Caki2 (cell line): ENCODE measurements around the gene PDE4D. TPM values are rescaled to one million over a fixed set of nuclear protein-coding genes. Genes with fewer than 3 reads are reported as not detected.

Source experiments
- DNase-seq: peaks from one replicate; pipeline ENCODE4 v3.0.0-alpha.2; 2015; ENCODE audit warnings: low read depth
- in situ Hi-C: cut with HindIII; loops from 2 replicates; pipeline ENCODE4 v1.10.0; 2016; ENCODE audit warnings: low sequenced_read_pairs, low pct_unique_long_range_greater_than_20kb, mixed read lengths
- total RNA-seq: library from RNA; depleted of rRNA; stranded (reverse); fragments of >200 nt; shearing (Covaris generic); gene quantifications from 2 replicates; pipeline ENCODE4 v1.2.3, GENCODE V29; 2014; ENCODE audit warnings: low replicate concordance

The PDE4D gene
- total RNA-seq, 1 experiment from 2014 or later, result 19.4 TPM

DNA sequence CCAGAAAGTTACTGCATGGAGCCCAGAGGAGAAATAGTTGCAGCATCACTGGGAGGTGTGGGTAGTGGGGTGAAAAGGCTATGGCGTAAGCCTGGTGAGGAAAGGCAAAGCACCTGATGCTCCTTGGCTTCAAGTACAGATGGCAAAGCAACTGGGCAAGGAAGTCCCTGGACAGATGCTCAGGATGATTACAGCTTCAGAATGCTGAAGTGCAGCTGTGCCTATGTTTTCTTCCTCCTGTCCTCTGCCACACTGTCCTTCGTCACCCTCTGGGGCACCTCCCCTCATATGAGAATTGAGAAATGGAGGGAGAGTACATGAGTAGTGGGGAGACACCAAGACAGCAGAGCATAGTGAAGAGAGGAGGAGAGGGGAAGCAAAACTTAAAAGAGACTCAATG, 328.0 kb downstream of the PDE4D start:
- in situ Hi-C loops, result no loop called here
- no peak for DNase-seq

- in situ Hi-C loops, result no loop called here
- no peak for DNase-seq
Measured at GRCh38 chr5:59564895-59565294, 328.6 kb downstream of the PDE4D start.

- in situ Hi-C loops, result no loop called here
- peak; percentile 97 for DNase-seq
Measured at GRCh38 chr5:59562756-59563389, 330.7 kb downstream of the PDE4D start.

- no peak for DNase-seq
- in situ Hi-C loops, result no loop called here
Measured at GRCh38 chr5:59560553-59560952, 333.0 kb downstream of the PDE4D start.

- in situ Hi-C loops, result no loop called here
- DNase-seq, result no peak
Measured at GRCh38 chr5:59559847-59560246, 333.7 kb downstream of the PDE4D start.

DNA sequence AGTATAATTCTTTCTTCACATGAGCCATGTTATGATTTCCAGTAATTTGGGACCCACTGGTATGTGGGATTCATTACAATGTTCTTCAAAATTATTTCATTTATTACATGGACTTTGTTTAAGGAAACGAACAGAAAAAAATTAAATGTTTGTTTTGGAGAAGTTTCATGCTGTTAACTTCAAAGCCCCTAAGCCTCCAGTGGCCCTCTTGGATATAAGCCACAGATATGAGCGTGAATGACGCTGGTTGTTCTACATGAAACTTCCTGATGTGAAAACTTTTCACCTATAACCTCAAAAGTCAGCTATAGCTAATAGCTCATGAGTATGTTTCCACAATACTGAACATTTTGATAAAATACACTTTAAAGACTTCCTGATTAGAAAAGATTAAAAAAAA, 334.2 kb downstream of the PDE4D start:
- in situ Hi-C loops, result no loop called here
- no peak for DNase-seq

GRCh38 chr5:59558501-59558900, 335.0 kb downstream of the PDE4D start:
- no peak for DNase-seq
- in situ Hi-C loops, result no loop called here

DNA sequence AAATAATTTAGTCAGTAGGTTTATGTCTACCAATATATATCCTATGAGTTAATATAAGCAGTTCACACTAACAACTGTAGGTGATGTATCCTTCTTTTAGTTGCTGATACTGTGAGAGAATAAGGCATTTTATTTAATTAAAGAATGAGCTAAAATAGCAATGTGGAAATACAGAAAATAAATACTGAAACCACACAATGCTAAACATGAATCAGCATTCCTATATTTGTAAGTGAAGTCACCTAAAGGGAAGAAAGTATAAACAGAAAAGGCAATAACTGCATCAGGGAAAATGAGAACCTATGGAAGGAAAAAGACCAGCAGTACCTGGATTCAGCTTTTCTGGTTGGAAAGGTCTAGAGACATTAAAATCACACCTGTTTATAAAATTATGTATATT, 336.0 kb downstream of the PDE4D start:
- in situ Hi-C loops, result no loop called here
- DNase-seq, result no peak

DNA sequence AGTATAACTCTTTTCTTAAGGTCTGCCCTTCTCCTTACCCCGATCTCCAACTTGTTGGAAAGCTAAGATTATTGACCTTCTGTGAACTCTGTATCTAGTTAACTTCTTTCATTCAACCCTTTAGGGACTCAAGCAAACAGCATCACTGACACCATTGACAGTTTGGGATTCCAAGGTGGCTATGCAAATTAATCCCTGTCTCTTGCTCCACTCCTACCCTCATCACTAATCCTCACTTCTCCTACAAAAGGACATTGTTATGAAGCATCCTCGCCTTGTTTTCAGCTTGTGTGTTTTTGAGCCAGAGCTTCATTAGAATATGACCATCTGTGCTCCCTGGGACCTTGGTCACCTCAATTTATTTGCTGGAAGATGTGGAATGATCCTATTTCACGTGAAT, 337.9 kb downstream of the PDE4D start:
- in situ Hi-C loops, result no loop called here
- DNase-seq, result no peak

GRCh38 chr5:59554501-59554900, 339.0 kb downstream of the PDE4D start:
- in situ Hi-C loops, result no loop called here

DNA sequence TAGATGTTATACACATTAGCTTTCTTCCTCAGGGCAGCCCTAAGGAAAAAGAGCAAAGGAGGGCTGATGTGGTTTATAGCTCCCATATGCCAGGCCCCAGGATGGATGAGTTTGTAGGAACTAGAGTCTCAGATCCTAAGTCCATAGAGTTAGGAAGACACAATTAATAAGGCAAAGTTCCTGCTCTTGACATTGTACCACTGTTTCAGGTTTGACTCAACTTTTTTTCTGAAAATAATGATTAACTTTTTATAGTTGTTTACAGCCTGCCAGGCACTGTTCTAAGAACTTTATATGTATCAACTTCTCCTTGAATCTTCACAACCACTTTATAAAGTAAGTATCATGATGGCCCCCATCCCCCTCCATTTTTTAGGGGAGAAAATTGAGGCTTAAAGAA, 339.5 kb downstream of the PDE4D start:
- in situ Hi-C loops, result no loop called here
- no peak for DNase-seq

More at GRCh38 chr5:59554501-59554900, 339.0 kb downstream of the PDE4D start:
- DNase-seq, result no peak

DNA sequence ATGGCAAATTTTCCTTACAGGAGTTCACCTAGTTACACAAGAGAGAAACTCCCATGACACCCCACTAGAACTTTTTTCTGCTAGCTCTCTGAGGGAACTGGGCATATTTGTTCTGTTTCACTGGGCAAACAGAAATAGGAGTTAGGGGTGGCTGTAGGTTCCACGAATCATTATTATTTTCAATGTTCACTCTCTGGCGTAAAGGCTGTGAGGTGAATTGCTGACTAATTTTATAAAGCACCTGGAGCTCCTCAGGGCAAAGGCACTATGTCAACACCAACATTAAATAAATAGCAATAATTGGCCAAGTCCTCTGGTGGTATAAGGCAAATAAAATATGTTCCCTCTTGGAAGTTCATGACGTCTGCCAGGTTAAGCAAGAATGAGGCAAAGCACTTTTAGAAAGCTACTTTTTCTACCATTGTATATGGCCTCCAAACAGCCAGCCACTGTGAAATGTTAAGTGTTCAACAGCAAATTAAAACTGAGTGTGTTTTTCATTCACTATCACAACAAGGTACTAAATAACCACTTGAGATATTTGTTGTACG, 344.6 kb downstream of the PDE4D start:
- in situ Hi-C loops, result no loop called here
- DNase-seq, result peak; percentile 45

GRCh38 chr5:59547731-59548130, 345.8 kb downstream of the PDE4D start:
- DNase-seq, result no peak
- in situ Hi-C loops, result no loop called here

DNA sequence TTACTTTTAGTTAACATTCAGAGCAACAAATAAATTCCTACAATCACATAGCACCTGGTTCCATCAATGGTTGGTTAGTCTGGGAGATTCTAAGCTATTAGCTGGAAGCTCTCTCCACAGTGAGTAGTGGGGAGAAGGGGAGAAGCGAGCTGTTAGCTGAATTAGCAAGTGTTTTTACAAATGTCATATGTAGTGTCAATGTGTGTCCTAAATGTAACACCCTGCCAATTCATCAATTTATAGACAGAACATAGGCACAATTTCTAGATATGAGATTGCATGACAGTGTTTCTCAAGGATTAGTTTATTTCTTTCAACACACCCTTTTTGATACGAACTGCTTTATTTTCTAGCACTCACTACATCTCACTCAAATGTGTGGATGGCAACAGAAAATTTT, 349.0 kb downstream of the PDE4D start:
- DNase-seq, result no peak
- in situ Hi-C loops, result no loop called here

DNA sequence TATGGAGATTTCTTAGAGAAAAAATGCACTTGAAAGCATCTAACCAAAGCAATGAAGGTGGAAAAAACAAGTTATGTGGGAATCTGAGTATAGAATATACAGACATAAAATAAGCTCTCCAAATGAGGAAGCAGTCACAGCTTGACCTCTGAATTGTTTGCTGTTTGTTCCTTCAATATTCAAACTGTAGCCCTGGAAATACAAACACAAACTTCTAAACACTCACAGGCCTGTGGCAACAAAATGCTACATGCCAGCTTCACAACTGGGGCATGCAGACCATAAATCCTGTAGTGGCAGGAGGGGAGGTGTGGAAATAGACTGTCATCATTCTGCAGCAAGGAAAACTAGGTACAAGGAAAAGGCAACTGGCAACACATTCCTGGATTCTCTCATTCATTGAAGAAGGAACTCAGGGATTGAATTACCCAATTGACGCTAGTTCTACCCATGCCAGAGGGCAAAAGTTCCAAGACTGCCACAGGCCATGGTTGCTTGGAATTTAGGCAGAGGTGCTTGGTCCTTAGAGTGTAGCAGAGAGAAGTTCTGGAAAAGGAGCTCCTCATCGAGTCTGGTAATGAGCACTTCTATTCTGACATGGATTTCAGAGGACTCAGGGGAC, 349.6 kb downstream of the PDE4D start:
- DNase-seq, result peak; percentile 93

GRCh38 chr5:59542851-59543820, 350.4 kb downstream of the PDE4D start:
- peak; percentile 75 for DNase-seq
- in situ Hi-C loops, result no loop called here

More for the DNA sequence above, 349.6 kb downstream of the PDE4D start:
- in situ Hi-C loops, result no loop called here

DNA sequence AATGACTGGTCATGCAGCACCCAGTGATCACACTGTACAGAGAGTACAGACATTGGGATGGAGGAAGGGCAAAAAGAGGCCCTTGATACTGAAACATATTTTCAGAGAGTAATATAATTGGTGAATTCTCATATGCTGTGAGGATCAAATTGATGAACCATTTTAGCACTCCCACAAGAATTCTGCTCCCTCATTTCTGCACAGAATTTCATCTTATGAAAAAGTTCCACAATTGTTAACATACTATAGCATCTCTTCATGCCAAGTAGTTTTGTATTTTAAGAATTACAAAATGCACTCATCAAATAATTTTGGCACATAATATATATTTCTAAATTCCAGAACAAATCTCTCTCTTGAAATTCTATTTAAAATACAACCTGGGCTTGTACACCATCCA, 351.2 kb downstream of the PDE4D start:
- in situ Hi-C loops, result no loop called here
- no peak for DNase-seq

DNA sequence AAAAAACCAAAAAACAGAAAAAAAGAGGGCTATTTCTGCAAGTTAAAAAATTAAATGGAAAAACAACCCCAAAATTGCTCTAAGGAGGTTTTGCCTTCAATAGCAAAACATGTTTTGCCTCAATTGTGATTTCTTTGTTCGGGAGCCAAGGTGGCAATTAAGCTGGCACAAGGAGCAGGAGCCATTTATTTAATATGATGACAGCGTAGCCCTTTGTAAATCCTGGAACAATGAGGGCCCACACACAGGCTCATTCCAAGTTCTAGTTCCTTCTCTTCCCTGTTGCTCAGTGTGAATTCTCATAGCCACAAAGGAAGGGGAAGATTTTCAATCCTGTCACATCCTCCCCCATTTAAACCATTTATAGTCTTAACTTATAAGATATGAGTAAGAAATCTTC, 353.2 kb downstream of the PDE4D start:
- in situ Hi-C loops, result no loop called here
- DNase-seq, result no peak

GRCh38 chr5:59538750-59539121, 354.8 kb downstream of the PDE4D start:
- no peak for DNase-seq
- in situ Hi-C loops, result no loop called here
